NCI-H146 treated with DMSO at 0.1 percent for 48 hours (cell line): Measurements from ENCODE around the gene PRRC1.
"Not testable (repeated sequence)": the region's sequence is repeated elsewhere in the genome, so short reads cannot be mapped to it uniquely, and the experiment has no call there.

ENCODE experiments used
- DNase-seq: peaks from one replicate; lab custom pipeline; 2025; ENCODE audit not compliant: unreplicated experiment; lab: John Stamatoyannopoulos, UW

Gene PRRC1

DNA sequence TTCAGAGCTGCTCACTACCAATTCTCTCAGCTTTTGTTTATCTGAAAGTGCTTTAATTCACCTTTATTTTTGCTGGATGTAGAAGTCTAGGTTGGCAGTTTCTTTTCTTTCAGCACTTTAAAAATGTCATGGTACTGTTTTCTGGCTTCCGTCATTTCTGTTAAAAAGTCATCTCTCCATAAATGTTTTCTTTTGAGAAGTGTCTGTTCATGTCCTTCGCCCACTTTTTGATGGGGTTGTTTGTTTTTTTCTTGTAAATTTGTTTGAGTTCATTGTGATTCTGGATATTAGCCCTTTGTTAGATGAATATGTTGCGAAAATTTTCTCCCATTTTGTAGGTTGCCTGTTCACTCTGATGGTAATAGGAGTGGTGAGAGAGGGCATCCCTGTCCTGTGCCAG, 23.1 kb downstream of the PRRC1 start:
- not testable (repeated sequence) for DNase-seq

DNA sequence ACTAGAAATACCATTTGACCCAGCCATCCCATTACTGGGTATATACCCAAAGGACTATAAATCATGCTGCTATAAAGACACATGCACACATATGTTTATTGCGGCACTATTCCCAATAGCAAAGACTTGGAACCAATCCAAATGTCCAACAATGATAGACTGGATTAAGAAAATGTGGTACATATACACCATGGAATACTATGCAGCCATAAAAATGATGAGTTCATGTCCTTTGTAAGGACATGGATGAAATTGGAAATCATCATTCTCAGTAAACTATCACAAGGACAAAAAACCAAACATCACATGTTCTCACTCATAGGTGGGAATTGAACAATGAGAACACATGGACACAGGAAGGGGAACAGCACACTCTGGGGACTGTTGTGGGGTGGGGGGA, 27.8 kb downstream of the PRRC1 start:
- DNase-seq = not testable (repeated sequence)

DNA sequence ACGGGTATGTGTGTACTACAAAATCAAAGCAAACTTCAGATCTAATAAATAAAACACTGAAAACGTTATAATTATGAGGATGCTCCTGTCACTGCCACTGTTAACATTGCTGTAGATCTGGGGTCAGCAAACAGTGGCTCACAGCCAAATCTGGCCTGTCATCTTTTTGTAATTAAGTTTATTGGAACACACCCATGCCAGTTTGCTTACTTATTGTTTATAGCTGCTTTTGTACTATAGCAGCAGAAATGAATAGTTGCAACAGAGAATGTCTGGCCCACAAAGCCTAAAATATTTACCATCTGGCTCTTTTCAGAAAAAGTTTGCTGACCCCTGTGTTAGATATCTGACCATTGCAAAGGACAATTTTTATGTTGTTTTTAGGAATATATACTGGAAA, 32.1 kb downstream of the PRRC1 start:
- no peak for DNase-seq

DNA sequence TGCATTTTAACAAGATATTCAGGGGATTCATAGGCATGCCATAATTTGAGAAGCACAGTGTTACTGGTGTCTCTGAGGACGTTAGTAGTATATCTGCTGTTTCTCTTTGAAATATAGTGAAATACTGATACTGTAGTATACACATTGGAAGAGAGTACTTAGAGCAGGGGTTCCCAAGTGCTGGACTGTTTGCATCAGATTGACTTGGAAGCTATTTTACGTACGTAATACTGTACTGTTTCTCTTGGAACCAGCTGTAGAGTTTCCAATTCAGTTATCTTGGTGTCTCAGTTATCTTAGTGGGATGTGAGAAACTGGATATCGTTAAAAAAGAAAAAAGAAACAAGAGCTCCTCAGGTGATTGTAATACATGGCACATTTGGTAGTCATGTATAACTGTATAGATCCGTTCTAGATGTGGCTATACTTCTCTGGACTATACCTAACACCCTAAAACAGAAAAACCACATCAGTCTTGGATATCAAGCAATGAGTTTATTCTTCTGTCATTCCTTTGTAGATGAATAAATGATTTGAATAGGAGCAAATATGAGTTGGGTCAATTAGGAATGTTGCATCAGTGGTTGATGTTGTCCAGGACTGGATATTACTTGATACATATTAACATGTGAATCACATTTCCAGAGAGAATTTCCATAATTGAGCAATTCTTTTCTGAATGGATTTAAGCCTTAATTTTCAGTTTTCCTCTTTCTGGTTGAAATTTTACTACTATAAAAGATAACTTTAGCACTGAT, 33.4 kb downstream of the PRRC1 start:
- DNase-seq = no peak

DNA sequence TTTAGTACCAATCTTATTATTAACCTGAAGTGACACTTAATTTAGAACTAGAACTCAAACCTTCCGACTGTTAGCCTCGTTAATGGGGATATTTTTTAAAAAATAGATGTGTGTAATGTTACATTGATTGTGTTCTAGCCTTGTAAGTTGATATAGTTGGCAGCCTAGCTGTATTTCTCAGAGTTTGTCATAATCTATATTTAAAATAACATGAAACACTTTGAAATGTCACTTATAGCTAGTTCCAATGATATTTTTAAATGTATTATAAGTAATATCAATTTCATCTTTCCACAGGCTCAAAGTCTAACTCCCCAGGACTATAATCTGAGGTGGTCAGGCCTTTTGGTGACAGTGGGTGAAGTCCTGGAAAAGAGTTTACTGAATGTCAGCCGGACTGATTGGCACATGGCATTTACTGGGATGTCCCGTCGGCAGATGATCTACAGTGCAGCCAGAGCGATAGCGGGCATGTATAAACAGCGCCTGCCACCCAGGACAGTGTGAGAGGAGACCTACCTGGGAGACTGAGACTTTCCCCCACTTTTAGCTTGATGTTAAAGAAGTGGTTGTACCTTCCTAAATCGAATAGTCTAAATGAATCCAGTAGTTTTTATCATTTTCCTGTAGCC, 34.1 kb downstream of the PRRC1 start:
- DNase-seq = no peak

DNA sequence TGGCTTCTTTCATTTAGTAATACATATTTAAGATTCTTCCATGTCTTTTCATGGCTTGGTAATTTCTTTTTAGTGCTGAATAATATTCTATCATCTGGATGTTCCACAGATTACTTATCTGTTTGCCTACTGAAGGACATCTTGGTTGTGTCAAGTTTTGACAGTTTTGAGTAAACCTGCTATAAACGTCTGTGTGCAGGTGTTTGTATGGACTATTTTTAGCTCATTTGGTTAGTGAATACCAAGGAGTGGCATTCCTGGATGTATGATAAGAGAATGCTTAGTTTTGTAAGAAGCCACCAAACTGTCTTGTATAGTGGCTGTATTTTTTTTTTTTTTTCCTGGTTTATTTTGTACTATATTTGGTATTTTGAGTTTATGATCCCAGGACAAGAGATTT, 38.4 kb downstream of the PRRC1 start:
- DNase-seq = no peak

DNA sequence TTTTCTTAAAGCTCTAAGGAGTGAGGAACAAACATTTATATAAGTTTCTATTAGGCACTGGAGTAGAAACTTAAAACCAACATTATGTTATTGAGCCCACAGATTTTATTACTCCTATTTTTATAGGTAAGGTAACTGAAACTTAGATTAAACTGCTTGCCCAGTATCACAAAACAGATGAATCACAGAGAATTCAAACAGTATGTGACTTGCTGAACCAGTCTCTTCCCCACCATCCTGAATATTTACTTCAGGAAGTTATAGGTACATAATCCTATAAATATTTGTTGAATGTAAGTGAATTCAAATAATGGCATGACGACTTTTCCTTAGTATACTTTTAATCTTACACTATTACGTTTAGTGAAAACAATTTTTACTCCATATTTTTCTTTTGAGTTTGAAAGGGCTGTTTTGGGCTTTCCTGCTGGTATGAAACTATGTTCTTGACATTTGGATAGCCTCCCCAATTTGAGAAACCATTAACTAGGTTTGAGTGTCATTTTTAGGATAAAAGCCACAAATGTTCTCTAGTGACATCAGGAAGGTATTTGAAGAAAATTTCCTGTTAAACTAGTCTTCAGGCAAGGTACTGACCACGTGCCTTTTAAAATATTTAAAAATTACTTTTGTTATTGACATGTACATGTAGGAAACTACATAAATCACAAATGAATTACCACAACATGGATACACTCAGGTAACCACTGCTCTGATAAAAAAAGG, 39.3 kb downstream of the PRRC1 start:
- DNase-seq = no peak

DNA sequence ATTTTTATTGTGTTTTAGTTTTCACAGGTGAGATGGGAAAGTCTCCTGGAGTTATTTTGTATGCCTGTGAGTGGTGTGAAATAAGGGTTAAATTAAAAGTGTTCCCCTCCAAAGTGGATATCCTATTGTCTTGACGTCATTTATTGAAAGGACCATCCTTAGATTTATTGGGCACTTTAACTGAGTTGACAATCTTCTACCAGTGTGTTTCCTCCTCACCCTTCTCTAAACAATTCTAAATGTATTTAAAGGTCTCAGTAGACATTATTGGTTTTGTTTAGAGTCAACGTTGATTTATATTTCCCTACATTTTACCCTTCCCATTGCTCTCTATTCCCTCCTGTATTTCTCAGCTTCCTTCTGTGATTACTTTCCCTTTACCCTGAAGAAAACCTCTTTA, 40.8 kb downstream of the PRRC1 start:
- DNase-seq = no peak

DNA sequence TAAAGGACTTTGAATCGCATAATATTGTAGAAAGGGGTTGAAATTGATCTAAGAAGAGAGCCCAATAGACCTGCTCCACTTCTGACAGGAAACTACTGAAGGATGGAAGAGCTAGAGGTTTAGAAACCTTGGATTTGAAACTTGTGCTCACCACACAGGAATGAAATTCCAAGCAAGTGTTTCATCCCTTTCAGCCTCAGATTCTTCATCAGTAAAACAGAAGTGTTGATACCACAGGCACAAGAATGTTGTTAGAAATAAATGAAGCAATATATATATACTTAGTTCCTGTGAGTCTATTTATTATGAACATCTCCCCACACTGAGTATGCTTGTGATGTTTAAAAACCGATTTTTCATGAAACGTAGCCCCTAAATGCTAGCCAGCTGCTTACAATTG, 43.8 kb downstream of the PRRC1 start:
- DNase-seq = no peak

DNA sequence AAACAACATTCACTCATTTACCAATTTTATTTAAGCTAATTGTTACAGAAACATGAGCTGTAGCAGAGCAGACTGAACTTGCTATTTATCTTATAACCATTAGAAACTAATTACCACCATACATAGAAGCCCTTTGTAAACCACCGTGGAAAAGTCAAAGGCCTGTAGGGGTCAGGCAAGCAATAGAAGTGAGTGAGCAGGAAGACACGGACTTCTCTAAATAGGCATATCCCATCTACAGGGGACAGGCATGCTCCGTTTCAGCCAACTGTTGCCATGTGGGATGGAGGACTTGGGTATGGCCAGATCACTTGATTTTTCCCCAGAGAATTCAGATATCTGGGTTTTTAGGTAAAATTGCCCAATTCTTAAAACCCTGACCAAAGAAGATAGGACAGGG, 44.8 kb downstream of the PRRC1 start:
- peak; percentile 20 for DNase-seq

DNA sequence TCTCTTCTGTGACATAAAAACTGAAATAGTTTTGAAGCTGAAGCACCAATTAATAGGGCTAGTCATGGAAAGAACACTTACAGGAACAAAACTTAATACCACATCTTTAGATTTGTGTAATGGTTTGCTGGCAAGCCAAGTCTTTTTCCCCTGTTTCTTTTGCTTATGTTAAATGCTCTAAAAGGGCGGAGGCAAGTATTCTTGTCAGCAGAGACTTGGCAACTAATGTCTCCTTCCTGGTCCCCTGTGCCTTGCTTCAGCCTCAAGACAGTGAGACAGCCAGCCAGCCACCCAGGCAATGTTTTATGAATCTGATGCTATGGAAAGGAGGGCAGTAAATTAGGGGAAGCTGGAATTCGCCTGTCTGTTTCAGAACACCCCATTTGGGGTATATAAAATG, 45.7 kb downstream of the PRRC1 start:
- DNase-seq = no peak

DNA sequence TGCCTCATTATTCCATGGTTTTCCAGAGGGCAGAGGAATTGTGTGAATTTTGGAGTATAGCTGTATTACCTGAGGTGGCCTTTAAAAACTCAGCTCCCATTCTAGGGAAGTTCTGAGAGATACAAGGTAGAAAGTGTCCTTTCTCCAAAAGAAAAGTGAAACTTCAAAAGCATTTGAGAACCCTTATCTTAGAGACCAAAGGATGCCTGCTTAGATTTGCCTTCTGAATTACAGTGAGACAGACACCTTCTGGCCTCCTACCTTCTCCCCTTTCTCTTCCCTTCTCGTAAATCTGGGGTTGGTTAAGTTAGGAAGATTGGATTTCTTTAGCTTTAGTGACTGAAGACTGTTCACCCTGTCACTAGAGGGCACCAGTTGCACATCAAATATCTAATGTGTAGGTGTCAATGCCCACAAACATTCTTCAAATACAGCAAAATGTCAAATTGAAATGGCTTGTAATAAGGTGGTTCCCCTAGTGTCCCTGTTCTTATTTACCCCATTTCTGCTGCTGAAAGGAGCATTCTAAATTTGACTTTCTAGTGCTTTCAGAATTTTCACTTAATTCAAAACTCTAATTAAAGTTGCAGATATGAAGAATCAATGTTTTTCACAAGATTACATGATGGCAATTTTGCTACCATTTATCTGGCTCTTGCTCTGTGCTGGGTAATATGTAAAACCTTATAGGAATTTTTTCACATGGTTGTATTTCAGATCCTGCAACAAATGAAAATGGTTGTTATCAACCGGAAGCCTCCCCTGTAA, 46.7 kb downstream of the PRRC1 start:
- peak; percentile 22 for DNase-seq

DNA sequence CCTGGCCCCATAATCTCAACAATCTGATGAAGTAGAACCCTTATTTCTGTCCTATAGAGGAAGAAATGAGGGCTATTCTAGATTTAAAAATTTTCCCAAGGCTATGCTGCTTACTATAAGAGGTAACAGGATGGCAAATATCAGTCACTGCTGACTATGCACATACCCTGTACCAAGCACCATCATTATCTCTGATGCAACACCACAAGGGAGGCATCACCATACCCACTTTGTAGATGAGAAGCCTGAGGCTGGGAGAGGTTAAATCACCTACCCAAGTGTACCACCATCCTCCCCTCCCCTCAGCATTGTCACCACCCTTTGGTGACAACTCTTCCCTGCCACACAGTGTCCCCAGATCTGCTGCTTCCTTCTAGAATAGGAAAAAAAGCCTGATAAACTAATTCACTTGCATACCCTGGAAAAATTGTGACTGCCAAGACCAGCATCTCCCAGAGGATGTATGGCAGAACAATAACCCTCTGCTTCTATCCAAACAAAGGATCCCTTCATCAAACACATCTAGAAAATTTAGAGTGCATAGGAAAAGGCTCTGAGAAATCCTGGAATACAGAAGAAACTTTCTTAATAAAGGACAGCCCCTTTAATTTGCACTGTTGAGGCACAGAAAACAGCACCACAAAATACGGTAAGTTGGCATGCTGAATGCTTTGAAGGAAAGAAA, 48.3 kb downstream of the PRRC1 start:
- no peak for DNase-seq

DNA sequence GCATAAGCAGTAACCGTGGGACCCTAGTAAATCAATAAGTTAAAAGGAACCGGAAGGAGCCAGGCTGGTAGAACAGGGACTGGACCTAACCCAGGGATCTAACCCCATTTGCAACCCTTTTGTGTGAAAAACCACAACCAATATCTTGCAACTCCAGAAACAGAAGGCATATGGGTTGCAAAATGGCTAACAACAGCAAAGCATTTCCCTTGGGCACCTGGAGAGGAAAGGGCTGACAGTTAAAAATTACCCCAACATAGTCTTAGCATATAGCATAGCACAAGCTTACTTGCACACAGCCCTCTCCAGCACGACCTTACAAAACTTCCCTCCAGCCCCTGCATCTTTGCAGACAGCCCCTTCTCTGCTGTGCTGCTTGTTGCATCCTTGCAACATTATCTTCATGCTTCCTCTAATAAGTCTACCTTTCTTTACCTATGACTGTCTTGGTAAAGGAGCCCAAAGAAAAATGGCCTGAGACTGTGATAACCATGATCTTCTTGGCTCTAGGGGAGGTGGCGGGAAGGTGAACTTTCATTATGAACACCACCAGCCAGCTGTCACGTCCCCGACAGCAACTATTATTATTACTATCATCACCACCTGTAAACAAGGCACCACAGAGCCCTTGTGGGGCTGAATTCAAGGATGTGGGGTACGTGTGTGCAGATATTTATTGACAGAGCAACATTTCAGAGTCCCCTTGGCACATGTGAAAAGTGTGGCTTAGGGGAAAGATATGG, 49.8 kb downstream of the PRRC1 start:
- DNase-seq = no peak

DNA sequence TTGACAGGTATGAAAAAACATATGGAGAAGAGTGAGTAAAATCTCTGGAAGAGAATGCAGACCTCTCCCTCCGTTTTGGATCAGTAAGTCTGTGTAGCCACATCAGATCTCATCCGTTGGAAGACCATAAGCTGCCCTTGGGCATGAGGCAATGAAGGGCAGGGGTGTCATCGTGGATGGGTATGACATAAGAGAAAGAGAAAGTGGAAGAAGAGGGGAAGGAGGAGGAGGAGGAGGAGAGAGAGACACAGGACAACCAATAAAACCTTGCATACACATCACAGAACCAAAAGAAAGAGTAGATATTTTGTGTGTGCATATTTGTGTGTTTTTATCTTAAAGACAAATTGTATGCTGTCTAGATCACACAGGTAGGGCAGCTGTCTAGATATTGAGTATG, 50.7 kb downstream of the PRRC1 start:
- DNase-seq = no peak

DNA sequence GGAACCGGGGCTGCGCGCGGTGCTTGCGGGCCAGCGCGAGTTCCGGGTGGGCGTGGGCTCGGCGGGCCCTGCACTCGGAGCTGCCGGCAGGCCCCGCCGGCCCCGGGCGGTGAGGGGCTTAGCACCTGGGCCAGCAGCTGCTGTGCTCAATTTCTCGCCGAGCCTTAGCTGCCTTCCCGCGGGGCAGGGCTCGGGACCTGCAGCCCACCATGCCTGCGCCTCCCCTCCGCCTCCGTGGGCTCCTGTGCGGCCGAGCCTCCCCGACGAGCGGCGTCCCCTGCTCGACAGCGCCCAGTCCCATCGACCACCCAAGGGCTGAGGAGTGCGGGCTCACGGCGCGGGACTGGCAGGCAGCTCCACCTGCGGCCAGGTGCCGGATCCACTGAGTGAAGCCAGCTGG, 52.0 kb downstream of the PRRC1 start:
- DNase-seq = not testable (repeated sequence)

DNA sequence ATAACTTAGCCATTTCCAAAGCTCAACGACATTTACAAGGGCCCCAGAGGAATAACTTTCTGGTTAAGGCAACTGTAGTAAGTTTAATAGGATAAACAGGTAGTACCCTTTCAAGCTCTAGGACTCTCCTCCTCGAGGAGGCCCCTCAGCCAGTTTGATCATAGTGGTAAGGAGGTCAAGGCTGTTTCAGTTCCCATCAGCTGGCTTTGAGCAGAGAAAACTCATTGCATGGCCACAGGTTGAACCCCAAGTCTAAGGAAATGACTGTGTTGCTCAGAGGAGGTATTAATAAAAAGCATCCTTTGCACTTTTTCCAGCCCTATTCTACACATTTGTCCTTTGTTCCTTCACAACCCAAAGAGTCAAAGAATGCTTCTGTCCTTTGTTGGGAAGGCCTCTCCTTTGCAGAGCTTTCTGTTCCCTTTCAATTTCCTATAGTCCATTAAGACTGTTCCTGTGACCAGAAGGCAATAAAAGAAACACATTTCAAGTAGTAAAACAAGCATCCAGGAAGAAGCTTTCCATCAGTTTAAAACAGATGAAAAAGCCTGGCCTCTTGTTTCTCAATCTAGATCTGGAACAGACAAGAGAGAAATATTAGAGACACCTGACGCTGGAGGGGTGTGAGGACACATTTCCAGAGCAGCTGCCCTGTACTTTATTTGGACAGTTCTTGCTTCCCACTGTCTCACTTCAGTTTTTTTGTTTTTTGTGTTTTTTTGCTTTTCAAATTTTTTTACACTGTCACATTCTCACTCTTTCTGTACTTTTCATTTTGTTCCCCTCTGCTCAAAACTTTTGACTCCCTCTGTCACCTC, 54.1 kb downstream of the PRRC1 start:
- DNase-seq = no peak

DNA sequence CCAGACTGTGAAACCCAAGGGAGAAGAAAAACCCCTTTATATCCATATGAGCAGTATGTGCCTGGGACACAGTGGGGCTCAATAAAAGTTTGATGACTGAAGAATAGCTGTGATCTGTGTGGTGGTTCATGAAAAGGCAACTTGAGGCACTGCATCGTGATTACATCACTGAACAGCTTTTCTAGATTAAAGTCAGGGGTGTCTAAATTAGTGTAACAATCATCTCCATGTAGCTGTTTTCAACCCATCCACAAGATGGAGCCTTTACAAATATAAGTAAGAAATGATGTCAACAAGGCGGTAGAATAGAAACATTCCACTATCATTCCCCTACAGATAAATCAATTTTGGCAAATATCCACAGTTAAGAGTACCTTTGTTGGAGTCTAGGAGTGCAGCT, 55.5 kb downstream of the PRRC1 start:
- no peak for DNase-seq
